ENCODE data around the gene TTLL13.
A peak's percentile ranks its signal among the peaks of the same experiment; 100 is the strongest.

TTLL13 gene

GRCh38 chr15:90217671-90218394, 31.5 kb upstream of the TTLL13 start:
- DNase-seq: no peak

GRCh38 chr15:90219421-90220141, 29.8 kb upstream of the TTLL13 start:
- DNase-seq: peak; percentile 78

GRCh38 chr15:90221246-90221900, 28.0 kb upstream of the TTLL13 start:
- peak; percentile 47 for DNase-seq

DNA sequence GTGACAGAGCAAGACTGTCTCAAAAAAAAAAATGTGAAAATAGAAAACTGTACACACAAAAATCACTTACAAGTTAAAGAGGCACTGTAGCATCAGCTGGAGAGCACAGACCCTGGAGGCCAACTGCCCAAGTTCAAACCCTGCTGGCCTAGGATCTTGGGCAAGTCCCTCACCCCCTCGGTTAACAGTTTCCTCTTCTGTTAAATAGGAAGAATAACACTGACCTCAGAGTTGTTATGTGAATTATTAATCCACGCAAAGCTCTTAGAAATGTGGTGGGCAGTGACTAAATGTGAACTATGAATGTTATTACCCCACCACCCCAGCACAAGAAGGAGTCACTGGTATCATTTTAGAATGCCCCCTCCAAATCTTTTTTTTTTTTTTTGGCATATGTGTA, 26.8 kb upstream of the TTLL13 start:
- DNase-seq: no peak

- no peak for DNase-seq
Measured at GRCh38 chr15:90223441-90224165, 25.8 kb upstream of the TTLL13 start.

- DNase-seq: no peak
Measured at GRCh38 chr15:90225047-90225446, 24.3 kb upstream of the TTLL13 start.

DNA sequence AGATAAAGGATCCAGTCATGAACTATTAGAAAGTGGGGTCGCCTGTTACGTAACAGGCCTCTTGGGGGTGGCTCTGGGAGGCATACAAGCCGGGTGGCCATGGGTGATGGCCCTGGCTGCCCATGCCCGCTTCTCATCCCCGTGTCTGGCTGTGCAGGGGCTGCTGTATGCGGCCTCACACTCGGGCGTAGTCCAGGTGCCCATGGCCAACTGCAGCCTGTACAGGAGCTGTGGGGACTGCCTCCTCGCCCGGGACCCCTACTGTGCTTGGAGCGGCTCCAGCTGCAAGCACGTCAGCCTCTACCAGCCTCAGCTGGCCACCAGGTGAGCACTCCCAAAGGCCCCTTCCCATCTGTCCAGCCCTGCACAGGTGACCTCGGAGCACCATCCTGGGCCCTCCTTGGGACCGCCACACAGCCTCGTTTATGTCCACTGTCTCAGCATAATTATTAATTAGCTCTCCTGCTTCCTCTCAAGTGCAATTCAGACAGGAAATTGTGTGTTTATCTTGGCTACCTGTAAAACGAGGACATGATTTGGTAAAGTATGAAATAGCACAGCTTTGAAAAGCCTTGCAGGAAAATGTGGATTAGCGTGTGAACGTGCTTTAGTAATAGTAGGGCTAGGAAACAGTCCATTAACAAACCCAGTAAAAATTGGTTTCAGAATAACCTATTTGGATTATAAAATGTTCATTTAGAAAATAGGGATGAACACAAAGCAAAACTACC, 23.7 kb upstream of the TTLL13 start:
- DNase-seq: no peak

DNA sequence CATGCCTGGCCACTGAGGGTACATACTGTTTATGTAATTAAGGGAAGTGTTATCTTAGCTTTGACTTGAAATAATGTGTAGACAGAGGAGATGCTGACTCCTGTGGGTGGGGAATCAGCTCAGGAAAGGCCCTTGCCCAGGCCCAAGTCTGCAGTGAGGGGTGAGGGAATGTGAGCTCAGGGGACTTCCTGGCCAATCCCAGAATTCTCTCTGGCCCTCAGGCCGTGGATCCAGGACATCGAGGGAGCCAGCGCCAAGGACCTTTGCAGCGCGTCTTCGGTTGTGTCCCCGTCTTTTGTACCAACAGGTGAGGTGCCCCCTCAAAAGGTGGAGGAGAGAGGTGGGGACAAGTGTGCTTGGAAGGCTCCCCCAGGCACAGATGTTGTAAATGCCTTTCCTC, 22.0 kb upstream of the TTLL13 start:
- DNase-seq: no peak

GRCh38 chr15:90227816-90228772, 21.3 kb upstream of the TTLL13 start:
- DNase-seq: no peak

DNA sequence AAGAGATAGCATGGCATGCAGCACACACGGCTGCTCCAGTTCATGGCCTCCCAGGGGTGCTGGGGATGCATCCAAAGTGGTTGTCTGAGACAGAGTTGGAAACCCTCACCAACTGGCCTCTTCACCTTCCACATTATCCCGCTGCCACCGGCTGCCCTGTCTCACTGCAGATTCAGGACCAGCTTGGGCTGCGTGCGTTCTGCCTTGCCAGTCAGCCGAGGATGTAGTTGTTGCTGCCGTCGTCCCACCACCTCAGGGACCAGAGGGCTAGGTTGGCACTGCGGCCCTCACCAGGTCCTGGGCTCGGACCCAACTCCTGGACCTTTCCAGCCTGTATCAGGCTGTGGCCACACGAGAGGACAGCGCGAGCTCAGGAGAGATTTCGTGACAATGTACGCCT, 20.4 kb upstream of the TTLL13 start:
- DNase-seq: no peak

DNA sequence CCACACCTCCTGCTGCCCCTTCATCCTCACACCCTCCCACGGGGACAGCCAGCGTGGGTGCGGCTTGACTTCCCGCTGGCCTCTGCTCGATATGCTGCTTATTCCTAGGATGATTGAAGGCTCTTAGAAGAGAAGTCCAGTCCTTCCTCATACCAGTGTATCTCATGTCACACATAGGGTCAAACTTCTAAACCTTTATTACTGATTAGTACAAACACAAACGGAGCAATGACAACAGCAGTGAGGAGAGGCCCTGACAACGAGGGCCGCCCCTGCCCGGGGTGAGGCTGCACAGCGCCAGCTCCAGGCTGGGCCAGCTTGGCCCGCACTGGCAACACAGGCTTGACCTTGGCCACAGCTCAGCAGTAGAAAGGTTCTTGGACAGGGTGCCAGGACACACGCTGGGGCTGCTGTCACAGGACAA, 19.3 kb upstream of the TTLL13 start:
- DNase-seq: no peak

DNA sequence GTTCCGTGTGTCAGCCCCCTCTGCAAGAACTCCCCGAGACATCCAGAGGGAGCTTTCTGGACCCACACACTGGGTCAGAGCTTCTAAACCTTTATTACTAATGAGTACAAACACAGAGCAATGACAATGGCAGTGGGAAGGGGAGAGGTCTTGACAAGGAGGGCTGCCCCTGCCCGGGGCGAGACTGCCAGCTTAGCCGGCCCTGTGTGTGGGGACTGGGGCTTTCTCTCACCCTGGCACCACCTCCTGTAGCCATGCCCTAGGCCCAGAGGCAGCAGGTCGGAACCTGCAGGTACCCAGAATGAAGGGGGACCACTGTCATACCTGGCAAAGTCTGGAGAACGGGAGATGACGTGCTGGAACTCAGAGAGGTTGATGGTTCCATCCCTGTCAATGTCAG, 18.7 kb upstream of the TTLL13 start:
- no peak for DNase-seq

- peak; percentile 84 for DNase-seq
Measured at GRCh38 chr15:90231028-90232017, 18.0 kb upstream of the TTLL13 start.

GRCh38 chr15:90232196-90232595, 17.2 kb upstream of the TTLL13 start:
- DNase-seq: no peak

- DNase-seq: peak; percentile 13
Measured at GRCh38 chr15:90232941-90233386, 16.4 kb upstream of the TTLL13 start.

DNA sequence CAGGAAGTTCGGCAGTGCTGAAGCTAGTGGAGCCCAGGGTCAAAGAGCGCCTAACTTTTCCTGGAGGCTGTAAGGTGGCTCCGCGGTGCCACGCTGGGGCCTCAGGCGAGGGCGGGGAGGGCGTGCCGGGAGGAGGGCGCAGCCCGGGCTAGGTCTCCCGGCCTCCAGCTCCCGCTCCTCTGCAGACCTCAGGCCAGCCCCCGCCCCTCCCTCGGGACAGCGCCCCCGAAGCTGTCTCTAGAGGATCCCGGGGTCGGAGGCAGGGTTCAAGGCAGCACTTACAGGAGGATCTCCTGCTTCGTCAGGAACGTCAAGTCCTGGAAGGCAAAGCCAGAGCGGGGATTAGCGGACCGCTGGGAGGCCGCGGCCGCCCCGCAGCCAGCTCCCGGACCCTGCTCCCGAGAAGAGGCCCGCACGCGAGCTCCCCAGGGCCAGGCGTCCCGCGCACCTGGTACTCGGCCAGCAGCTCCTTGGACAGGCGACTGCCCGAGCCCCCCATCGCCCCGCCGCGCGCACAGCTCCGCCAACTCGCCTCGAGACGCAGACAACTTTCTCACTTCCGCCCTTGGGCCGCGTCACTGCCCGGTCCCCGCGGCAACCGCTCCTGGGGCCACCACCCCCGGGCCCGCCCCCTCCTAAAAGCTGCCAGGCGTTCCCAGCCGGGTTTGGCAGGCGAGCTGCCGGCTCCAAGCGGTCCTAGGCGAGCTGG, 15.8 kb upstream of the TTLL13 start, which contains the start of gene CIB1:
CIB1 (minus strand) TSS at position 555 of the 709 bp plus-strand sequence; CDS start at position 499, 56 bp downstream.
- DNase-seq: peak; percentile 97

GRCh38 chr15:90234096-90234988, 15.0 kb upstream of the TTLL13 start, which contains the start of gene GDPGP1:
GDPGP1 (plus strand) TSS chr15:90234209; CDS start chr15:90240909, 6,700 bp downstream.
- DNase-seq: no peak

GRCh38 chr15:90239371-90239770, 10.0 kb upstream of the TTLL13 start:
- DNase-seq: no peak
